H54 (cell line): ENCODE measurements around the gene HTT.

Source experiments
- DNase-seq: peaks from one replicate; pipeline ENCODE4 v3.0.0; 2011; ENCODE audit warnings: low spot score, mixed read lengths; ENCODE audit not compliant: insufficient read length
- FAIRE-seq: peaks from 3 replicates; lab custom pipeline; 2011; peaks lifted over from hg19 to GRCh38; lab: Jason Lieb, UNC
- POLR2A ChIP-seq: IDR thresholded peaks from 2 replicates; pipeline ENCODE4 v1.6.1; 2011; ENCODE audit warnings: low read depth, mild to moderate bottlenecking, low read length

Gene HTT

DNA sequence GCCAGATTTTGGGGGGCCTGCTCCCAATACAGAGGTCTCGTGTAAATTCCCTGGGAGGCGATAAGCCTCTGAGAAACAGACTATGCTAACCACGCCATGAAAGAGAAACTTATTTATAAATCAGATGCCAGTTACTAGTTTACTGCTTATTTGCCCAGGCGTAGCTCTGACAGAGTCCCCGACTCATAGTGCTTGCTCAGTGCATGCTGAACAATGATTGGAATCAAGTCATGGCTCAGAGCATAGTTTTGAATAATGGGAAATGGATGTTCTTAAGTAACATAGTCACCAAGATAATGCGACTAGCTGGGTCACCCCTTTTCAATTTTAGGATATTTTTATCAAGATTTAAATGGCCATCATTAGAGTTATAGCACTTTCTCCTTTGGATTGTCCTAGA is 39.9 kb downstream of the HTT start:
- no peak for DNase-seq
- no peak for FAIRE-seq
- TF ChIP-seq POLR2A = no peak

DNA sequence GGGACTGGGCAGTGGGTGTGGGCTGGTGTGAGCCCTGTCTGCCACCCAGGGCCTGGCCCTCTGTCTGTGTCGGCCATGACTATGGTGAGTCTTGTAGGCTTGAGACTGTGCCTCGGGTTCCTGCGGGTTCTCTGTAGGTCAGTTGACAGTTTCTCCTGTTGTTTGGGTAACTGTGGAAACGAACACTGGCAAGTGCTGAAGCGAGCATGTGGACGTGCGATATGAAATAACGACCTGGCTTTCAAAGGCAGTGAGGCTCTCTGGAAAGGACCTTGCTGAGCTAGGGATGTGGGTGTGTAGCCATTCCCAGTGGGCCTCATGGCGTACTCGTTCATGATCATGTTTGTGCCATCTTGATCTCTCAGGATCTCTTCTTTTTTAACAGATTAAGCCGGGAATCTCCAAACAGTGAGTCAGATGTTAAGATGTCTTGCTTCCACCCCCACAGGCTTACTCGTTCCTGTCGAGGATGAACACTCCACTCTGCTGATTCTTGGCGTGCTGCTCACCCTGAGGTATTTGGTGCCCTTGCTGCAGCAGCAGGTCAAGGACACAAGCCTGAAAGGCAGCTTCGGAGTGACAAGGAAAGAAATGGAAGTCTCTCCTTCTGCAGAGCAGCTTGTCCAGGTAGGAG is 41.3 kb downstream of the HTT start:
- no peak for DNase-seq
- no peak for FAIRE-seq

DNA sequence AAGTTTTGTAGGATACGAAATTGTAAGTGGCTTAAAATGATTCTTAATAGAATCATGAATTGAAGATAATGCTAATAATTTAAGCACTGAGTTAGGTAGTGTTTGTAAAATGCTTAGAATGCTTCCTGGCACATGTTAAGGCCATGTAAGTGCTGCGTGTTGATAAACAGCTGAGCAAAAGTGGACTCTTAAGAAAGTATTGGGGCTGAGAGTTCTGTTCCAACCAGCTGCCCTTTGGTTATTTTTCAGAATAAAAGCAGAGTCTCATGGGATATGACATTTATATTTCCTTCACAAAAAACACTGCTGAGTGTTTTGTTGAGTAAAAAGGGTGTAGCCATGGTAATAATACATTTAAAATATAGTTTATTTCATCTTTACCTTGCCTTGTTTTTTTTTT is 42.5 kb downstream of the HTT start:
- FAIRE-seq = no peak
- TF ChIP-seq POLR2A = no peak

More for the DNA sequence above, 41.3 kb downstream of the HTT start:
- no peak for TF ChIP-seq POLR2A

DNA sequence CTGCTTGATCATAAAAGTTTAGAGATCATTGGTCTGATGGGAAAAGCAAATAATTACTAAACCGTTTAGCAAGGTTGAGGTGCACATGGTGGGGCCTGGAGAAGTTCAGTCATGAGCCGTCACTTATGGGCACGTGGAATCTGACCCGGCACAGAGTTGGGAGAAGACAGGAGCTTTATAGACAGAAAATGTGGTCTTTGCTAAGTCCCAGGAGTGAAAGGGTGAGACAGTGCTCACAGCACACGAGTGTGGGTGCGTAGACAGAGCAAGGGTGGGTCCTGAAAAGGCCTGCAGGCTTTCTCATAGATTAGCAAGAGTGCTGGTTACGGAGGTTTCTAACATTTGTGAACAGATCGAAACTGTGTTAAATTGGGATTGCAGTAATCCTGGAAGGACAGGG is 43.8 kb downstream of the HTT start:
- FAIRE-seq (no peak), DNase-seq (no peak)
- no peak for TF ChIP-seq POLR2A

More for the DNA sequence above, 42.5 kb downstream of the HTT start:
- no peak for DNase-seq

DNA sequence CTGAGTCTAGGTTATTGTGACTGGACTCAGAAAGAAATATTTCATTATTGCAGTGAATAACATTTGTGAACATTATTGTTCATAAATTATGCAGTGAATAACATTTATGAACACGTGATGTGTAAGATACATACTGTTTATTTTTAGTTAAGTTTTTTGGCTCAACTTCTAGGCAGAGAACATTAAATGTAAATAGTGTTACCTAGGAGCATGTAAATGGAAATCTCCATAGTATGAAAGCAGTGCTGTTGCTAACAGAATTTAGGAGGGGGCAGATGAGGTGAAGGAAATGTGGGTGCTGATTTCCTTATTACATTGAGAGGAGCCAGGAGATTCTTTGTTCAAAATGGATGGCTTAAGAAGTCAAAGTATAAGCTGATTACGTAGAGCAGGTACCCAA is 45.0 kb downstream of the HTT start:
- TF ChIP-seq POLR2A = no peak
- DNase-seq (no peak), FAIRE-seq (no peak)

DNA sequence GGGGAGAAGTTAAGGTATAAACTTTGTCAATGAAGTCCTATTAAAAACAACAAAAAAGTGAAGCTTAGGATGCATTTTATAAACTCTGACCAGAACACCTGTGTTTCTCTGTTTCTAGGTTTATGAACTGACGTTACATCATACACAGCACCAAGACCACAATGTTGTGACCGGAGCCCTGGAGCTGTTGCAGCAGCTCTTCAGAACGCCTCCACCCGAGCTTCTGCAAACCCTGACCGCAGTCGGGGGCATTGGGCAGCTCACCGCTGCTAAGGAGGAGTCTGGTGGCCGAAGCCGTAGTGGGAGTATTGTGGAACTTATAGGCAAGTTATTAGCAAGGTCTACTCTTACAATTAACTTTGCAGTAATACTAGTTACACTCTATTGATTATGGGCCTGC is 46.6 kb downstream of the HTT start:
- no peak for TF ChIP-seq POLR2A
- FAIRE-seq (no peak), DNase-seq (no peak)

DNA sequence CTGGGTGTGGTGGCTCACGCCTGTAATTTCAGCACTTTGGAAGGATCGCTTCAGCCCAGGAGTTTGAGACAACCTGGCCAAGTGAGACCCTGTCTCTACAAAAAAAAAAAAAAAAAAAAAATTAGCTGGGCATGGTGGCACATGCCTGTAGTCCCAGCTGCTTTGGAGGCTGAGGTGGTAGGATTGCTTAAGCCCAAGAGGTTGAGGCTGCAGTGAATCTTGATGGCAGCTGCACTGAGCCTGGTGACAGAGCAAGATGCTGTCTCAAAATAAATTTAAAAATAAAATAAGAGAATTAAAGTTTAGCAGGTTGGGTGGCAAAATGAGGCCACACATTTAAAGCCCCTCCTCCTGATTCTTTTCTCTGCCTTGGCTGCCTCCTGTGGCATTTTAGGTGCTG is 47.1 kb downstream of the HTT start:
- DNase-seq = no peak
- TF ChIP-seq POLR2A = no peak
- FAIRE-seq = no peak

DNA sequence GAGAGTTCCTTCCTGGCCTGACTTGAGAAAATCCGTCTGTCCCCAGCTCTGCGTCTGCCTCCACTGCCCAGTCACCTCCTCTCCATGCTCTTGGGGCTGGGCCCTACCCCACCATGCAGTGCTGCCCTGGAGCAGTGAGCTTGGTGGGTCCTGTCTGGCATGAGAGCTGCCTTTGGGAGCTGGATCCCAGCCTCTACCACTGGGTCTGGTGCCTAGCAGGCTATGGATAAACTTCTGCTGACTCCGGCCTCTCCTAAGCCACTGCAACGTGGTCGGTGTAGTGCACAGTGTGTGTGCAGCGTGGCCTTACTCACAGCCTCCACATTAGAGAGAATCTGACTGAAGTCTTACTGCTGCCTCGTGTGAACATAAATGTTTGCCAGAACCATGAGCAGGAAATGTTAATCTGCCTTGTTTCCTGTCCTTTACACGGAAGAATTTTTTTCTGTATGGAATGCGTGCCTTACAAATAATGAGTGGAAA is 47.6 kb downstream of the HTT start:
- DNase-seq (no peak), FAIRE-seq (no peak)
- TF ChIP-seq POLR2A = no peak

DNA sequence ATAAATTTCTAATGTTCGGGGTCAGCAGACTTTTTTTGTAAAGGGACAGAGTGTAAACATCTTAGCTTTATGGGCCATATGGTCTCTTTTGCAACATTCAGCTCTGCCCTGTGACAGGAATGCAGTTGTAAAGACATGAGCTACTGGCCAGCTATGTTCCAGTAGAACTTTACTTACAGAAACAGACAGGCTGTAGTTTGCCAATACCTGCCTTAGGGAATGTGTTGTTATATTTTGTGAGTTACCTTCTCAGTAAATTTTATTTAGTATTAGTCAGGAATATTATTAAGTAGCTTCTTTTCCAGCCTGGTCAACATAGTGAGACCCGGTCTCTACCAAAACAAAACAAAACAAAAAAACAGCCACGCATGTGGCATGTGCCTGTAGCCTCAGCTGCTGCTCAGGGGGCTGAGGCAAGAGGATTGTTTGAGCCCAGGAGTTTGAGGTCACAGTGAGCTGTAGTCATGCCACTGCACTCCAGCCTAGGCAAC is 48.7 kb downstream of the HTT start:
- no peak for DNase-seq
- no peak for FAIRE-seq

DNA sequence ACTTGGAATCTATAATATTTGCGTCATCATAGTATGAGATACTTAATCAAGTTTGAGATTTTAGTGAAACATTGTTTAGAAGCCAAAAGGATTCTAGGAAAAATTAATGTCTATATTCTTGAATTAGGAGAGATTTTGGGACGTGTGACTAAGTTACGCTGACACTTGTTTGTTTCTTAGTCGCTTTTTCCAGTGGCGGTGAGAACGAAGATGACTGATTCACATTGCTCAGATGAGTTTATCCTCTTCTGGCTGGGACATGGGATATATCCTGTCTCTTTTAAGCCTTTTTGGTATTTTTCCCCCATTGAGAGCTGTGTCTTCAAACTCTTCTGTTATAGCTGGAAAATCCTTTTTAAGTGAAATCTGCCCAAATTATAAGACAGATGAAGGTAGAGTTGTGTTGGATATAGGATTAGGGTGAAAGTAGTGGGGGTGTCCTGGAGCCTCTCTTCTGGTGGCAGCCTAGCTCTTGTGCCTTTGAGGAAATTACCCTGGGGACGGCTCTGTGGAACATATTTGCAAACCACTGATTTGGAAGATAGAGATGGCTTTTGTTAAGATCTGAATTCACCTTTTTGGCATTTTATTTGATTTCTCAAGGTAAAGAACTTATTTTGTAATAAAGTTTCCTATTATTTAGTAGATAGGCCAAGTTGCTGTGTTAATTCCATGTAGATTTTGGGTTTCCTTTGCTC is 49.7 kb downstream of the HTT start:
- no peak for TF ChIP-seq POLR2A
- FAIRE-seq (no peak), DNase-seq (no peak)

More for the DNA sequence above, 48.7 kb downstream of the HTT start:
- TF ChIP-seq POLR2A = no peak

DNA sequence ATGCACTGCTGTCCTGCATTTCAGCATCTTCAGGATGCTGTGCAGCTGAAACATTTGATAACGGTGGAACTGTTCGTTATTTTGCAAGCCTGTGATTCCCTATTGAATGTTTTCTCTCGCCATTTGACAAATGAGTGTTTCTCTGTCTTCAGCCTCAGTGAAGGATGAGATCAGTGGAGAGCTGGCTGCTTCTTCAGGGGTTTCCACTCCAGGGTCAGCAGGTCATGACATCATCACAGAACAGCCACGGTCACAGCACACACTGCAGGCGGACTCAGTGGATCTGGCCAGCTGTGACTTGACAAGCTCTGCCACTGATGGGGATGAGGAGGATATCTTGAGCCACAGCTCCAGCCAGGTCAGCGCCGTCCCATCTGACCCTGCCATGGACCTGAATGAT is 52.6 kb downstream of the HTT start:
- no peak for TF ChIP-seq POLR2A
- no peak for FAIRE-seq

DNA sequence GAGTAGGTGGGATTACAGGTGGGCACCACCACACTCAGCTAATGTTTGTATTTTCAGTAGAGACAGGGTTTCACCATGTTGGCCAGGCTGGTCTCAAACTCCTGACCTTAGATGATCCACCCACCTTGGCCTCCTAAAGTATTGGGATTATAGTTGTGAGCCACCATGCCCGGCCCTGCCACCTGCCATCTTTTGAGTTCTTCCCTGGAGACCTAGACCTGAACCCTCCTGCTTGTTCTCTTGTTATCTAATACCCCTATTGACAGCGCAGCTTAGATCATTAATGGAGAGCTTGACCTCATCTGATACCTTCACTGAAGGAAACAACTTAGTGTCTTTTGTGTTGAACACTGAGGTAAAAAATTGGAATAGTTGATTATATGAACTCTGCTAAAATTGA is 53.6 kb downstream of the HTT start:
- FAIRE-seq (no peak), DNase-seq (no peak)
- no peak for TF ChIP-seq POLR2A

More for the DNA sequence above, 52.6 kb downstream of the HTT start:
- DNase-seq = no peak

DNA sequence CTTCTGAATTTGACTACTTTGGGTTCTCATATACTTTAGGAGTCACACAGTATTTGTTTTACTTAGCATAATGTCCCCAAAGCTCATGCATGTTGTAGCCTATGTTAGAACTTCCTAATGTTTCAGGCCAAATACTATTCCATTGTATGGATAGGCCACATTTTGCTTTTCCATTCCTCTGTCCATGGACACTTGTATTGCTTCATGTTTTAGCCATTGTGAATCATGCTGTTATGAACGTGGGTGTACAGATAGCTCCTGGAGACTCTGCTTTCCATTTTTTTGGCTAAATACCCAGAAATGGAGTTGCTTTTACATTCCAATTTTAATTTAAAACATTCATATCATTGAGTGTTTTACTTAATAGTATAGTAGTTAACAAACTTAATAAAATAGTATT is 54.5 kb downstream of the HTT start:
- no peak for FAIRE-seq
- TF ChIP-seq POLR2A = no peak
- no peak for DNase-seq

DNA sequence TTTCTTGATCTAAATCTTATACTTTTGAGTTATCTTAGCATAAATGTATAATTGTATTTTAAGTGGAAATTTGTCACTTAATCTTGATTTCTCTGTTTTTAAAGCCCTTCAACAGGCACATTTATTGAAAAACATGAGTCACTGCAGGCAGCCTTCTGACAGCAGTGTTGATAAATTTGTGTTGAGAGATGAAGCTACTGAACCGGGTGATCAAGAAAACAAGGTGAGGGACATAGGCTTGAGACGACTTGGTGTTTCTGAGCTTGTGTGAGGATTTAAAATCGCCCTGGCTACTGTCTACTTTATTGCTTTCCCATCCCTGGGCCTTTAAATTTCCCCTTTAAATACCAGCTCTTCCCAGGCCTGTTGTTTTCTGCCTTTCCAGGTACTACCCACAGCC is 55.7 kb downstream of the HTT start:
- TF ChIP-seq POLR2A = no peak
- DNase-seq (no peak), FAIRE-seq (no peak)

DNA sequence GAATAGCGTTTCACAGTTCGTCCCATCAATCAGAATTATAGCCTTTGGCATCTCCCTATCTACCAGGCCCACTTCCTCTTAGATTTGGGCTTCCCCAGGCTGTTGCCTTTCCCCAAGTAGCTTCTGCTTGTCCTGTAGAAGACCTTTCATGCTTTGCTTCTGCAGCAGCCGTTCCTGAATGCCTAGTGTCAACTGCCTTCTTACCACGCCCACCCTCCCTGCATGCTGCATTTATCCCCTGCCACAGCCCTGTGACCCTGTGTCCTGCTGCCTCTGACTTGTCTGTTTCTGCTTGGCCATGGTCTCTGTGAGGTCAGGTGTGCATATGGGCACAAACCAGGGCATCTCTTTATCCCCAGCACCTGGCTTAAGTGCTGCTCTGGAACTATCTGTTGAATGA is 56.3 kb downstream of the HTT start:
- no peak for TF ChIP-seq POLR2A
- FAIRE-seq = no peak
- DNase-seq = no peak
